ENCODE results near the gene BBS9. TPM values are rescaled to one million over a fixed set of nuclear protein-coding genes. Genes with fewer than 3 reads are reported as not detected.
"Not testable (repeated sequence)": the region's sequence is repeated elsewhere in the genome, so short reads cannot be mapped to it uniquely, and the experiment has no call there.

BBS9 gene
- total RNA-seq, 2 donors from 2014 or later: 16.6 to 17.8 TPM

DNA sequence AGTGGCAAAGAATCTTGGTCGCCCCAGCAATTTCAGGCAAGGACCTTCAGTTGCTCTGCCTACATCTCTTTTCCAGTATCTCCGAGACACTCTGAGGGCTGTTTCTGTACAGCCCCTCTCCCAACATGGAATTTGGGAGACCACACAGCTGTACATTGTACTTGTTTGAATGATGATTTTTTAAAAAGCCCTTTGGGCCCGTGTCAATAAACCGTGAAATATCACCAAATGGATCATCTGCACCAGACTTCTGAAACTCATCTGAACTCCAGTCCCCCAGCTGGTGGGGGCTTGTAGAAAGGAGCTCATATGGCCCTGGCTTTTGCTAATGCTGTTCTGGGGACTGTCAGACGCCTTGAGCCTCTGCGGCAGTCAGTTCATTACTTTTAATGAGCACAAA lies 374.9 kb downstream of the BBS9 start:
- DNase-seq (ENCODE audit: low spot score): no peak
- Mint-ChIP-seq H3K4me1 (ENCODE audit: low read depth in 2 of 2) (peaks cover 11 to 12% of the 10 kb centered on the region in 2 donors), H3K27me3 (no peaks in the 10 kb centered on the region), H3K4me3 (no peak overlapping the region), H3K27ac (no peak overlapping the region), H3K9me3 (no peaks in the 10 kb centered on the region), H3K36me3 (no peaks in the 10 kb centered on the region)
- no peak for ATAC-seq

DNA sequence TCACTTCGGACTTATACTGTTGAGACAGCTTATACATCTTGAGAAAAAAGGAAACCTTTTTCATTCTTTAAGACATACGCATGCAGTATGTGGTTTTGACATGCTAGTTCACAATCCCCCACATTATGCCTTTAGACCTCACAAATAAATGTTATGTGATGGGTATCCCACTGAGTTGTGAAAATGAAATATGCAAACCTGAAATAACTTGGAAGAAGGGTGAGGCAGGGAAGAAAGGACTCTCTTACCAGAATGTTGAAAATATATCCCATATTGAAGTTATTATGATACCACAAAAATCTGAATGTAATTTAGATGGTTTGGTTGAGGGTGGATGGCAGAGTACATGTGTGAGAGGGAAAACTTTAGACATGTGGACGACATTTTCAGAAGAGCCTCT lies 379.8 kb downstream of the BBS9 start:
- H3K4me3 Mint-ChIP-seq: no peak overlapping the region
- peak overlapping the region in 1 of 2 donors; percentile 1 for H3K27ac Mint-ChIP-seq
- DNase-seq (ENCODE audit: low spot score) (no peak), ATAC-seq (no peak)
- no peaks in the 10 kb centered on the region for H3K36me3 Mint-ChIP-seq
- no peaks in the 10 kb centered on the region for H3K27me3 Mint-ChIP-seq
- no peaks in the 10 kb centered on the region for H3K9me3 Mint-ChIP-seq
- H3K4me1 Mint-ChIP-seq (ENCODE audit: low read depth in 2 of 2): peaks cover 22 to 28% of the 10 kb centered on the region in 2 donors

DNA sequence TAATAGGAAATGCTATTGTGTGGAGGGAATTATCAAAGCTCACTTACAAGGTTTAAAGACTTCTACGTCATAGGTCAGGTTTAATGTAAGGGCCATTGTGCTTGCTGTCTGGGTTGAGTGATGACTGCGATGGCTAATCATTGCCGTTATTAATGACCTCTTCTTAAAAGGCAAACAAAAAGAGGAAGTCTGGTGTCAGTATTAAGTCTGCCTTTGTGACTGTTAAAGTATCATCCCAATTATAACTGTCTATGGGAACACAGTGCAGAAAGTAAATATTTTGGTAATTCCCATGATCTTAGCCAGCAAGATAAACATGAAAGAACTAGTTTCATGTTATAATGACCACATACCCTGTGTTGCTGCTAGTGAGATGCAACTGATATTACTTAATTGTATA lies 382.4 kb downstream of the BBS9 start:
- H3K4me3 Mint-ChIP-seq: no peak overlapping the region
- H3K27ac Mint-ChIP-seq: no peak overlapping the region
- DNase-seq (ENCODE audit: low spot score) (no peak), ATAC-seq (no peak)
- peaks cover 27 to 35% of the 10 kb centered on the region in 2 donors for H3K4me1 Mint-ChIP-seq (ENCODE audit: low read depth in 2 of 2)
- H3K27me3 Mint-ChIP-seq: no peaks in the 10 kb centered on the region
- H3K9me3 Mint-ChIP-seq: no peaks in the 10 kb centered on the region
- H3K36me3 Mint-ChIP-seq: no peaks in the 10 kb centered on the region

DNA sequence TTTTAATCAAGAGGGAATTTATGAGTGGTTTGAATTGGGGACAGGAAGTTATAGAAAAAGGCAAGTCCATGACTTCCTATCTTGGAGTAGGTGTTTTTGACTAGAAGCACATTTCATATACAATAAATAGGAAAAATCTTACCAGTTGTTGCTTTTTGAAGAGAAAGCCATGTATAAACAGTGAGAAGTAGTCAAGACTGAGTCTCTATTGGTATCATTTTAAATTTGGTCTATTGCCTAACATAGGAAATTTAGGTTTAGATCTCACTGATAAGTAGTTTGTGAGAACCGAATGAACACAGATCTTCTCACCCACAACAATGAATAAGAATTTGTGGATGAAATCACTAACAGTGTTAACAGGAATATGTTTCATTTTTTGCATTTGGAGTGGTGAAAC lies 387.2 kb downstream of the BBS9 start:
- H3K36me3 Mint-ChIP-seq: no peaks in the 10 kb centered on the region
- H3K9me3 Mint-ChIP-seq: no peaks in the 10 kb centered on the region
- DNase-seq (ENCODE audit: low spot score) (no peak), ATAC-seq (peak; percentile 52 to 85)
- H3K27ac Mint-ChIP-seq: peak overlapping the region; percentile 61 to 81
- peaks cover 15% of the 10 kb centered on the region in 2 donors for H3K4me1 Mint-ChIP-seq (ENCODE audit: low read depth in 2 of 2)
- no peaks in the 10 kb centered on the region for H3K27me3 Mint-ChIP-seq
- peak overlapping the region; percentile 18 for H3K4me3 Mint-ChIP-seq

DNA sequence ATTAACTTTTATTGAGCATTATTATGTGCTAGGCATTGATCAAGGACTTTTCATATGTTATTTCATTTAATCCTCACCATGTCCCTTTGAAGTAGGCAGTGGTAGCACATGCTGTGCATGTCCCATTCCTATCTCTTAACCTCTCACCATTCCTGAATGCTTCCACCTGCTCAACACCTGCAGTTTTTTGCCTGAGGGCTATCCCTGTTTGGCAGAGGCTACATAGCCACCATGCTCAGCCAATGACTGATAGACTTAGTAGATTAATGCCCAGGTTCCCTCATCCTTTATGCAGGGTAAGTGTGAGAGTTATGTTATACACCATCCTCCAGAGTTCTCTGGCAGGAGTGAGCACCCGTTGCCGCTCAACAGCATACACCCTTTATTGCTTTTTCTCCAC lies 387.8 kb downstream of the BBS9 start:
- no peaks in the 10 kb centered on the region for H3K9me3 Mint-ChIP-seq
- DNase-seq (ENCODE audit: low spot score) (no peak), ATAC-seq (peak in 1 of 2 donors; percentile 45)
- peaks cover 15% of the 10 kb centered on the region in 2 donors for H3K4me1 Mint-ChIP-seq (ENCODE audit: low read depth in 2 of 2)
- no peaks in the 10 kb centered on the region for H3K27me3 Mint-ChIP-seq
- no peaks in the 10 kb centered on the region for H3K36me3 Mint-ChIP-seq
- peak overlapping the region; percentile 61 to 81 for H3K27ac Mint-ChIP-seq
- H3K4me3 Mint-ChIP-seq: peak overlapping the region; percentile 18

DNA sequence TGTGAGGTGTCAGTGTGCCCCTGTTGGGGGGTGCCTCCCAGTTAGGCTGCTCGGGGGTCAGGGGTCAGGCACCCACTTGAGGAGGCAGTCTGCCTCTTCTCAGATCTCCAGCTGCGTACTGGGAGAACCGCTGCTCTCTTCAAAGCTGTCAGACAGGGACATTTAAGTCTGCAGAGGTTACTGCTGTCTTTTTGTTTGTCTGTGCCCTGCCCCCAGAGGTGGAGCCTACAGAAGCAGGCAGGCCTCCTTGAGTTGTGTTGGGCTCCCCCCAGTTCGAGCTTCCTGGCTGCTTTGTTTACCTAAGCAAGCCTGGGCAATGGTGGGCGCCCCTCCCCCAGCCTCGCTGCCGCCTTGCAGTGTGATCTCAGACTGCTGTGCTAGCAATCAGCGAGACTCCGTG lies 397.6 kb downstream of the BBS9 start:
- ATAC-seq; DNase-seq (ENCODE audit: low spot score); H3K36me3 Mint-ChIP-seq: not testable (repeated sequence)

DNA sequence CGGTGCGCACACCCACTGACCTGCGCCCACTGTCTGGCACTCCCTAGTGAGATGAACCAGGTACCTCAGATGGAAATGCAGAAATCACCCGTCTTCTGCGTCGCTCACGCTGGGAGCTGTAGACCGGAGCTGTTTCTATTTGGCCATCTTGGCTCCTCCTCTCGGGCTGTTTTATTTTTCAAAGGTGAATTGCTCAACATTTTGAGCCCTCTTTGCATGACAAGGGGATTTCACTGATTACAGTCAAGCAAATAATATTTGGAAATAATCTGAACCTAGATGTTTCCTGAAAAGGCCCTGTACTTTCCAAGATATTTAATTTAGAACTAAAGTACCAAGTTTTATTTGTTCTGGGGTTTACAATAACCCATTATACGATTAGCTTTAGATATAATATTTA lies 398.2 kb downstream of the BBS9 start:
- not testable (repeated sequence) for H3K27me3 Mint-ChIP-seq; ATAC-seq; H3K4me3 Mint-ChIP-seq; H3K27ac Mint-ChIP-seq; H3K9me3 Mint-ChIP-seq; DNase-seq (ENCODE audit: low spot score); H3K36me3 Mint-ChIP-seq
- H3K4me1 Mint-ChIP-seq (ENCODE audit: low read depth in 2 of 2): peaks cover 6 to 13% of the 10 kb centered on the region in 2 donors

More for the DNA sequence above, 397.6 kb downstream of the BBS9 start:
- not testable (repeated sequence) for H3K9me3 Mint-ChIP-seq, H3K4me3 Mint-ChIP-seq, H3K27ac Mint-ChIP-seq, H3K27me3 Mint-ChIP-seq
- H3K4me1 Mint-ChIP-seq (ENCODE audit: low read depth in 2 of 2): peaks cover 6 to 13% of the 10 kb centered on the region in 2 donors

DNA sequence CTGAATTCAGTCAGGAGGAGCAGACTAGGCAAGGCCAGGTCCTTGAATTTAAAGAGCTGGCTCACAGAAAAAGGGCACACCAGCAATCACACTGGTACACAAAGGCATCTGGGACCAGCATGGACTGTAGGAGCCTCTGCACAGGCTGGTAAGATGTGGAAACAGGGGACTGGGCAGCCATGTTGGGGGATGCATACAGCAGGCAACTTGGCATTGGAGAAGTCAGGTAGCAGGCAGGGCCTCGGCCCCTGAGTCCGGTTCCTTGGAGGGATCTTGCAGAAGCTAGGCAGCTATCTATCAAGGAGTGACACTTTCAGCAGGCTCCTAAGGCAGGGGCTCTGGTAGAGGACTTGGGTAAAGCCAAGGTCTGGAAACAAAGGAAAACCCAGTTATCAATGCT lies 399.7 kb downstream of the BBS9 start:
- H3K4me1 Mint-ChIP-seq (ENCODE audit: low read depth in 2 of 2): peaks cover 6 to 16% of the 10 kb centered on the region in 2 donors

DNA sequence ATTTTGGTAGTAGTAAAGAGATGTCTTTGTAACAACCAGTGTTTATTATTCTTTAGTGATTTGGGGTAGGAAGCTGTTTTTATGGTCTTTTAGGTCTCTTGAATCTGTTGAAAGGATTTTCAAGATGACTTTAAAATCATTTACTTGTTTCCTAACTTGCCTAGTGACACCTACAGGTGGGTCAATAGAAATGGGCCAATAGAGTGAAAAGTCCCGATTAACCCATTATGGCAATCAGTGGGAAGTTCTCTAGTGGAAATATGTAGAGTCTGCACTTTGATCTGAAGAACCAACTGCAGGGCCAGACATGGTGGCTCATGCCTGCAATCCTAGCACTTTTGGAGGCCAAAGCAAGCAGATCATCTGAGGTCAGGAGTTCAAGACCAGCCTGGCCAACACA lies 401.3 kb downstream of the BBS9 start:
- H3K36me3 Mint-ChIP-seq: peaks cover 8% of the 10 kb centered on the region
- ATAC-seq: no peak
- no peak for DNase-seq (ENCODE audit: low spot score)
- H3K27ac Mint-ChIP-seq: peak overlapping the region in 1 of 2 donors; percentile 61
- no peaks in the 10 kb centered on the region for H3K27me3 Mint-ChIP-seq
- no peaks in the 10 kb centered on the region for H3K9me3 Mint-ChIP-seq
- H3K4me1 Mint-ChIP-seq (ENCODE audit: low read depth in 2 of 2): peaks cover 17 to 28% of the 10 kb centered on the region in 2 donors
- no peak overlapping the region for H3K4me3 Mint-ChIP-seq

More for the DNA sequence above, 399.7 kb downstream of the BBS9 start:
- Mint-ChIP-seq H3K4me3 (no peak overlapping the region), H3K36me3 (no peaks in the 10 kb centered on the region), H3K9me3 (no peaks in the 10 kb centered on the region), H3K27ac (no peak overlapping the region), H3K27me3 (no peaks in the 10 kb centered on the region)
- no peak for ATAC-seq
- no peak for DNase-seq (ENCODE audit: low spot score)

DNA sequence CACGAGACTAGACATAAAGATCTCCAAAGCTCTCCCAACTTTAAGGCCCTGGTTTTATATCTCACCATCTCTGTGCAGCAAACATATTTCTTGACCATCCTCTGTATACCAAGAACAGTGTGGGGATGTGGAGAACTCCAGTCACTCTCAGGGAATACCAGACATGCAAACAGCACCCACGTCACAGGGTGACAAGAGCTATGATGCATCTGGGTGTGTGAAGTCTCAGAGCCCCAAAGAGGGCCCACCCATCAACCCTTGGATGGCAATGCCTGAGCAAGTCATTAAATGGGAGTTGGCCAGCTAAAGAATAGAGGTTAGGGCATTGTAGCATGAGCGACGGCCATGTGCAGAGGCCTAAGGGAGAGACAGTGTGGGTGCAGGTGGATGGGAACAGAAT lies 402.5 kb downstream of the BBS9 start:
- peaks cover 24 to 35% of the 10 kb centered on the region in 2 donors for H3K4me1 Mint-ChIP-seq (ENCODE audit: low read depth in 2 of 2)
- H3K9me3 Mint-ChIP-seq: no peaks in the 10 kb centered on the region
- H3K27me3 Mint-ChIP-seq: no peaks in the 10 kb centered on the region
- peaks cover 8% of the 10 kb centered on the region for H3K36me3 Mint-ChIP-seq
- peak in 1 of 2 donors; percentile 9 for ATAC-seq
- DNase-seq (ENCODE audit: low spot score): no peak
- H3K27ac Mint-ChIP-seq: no peak overlapping the region
- no peak overlapping the region for H3K4me3 Mint-ChIP-seq

DNA sequence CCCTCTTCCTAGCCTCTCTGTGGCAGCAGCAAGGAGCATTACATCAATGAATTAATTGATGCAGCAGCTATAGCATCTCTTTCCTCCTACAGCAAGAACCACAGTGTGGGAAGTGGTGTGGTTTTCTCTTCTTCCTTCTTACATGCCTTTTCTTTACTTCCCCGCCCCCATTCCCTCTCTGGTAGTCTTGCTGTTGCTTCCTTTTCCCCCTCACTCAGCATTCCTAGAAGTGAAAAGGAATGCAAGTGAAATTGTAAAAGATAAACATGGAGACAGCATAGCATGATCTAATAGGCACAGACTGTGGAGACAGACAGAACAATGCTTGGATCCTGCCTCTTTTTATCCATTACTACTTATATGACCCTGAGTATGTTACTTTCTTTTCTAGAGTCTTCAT lies 405.5 kb downstream of the BBS9 start:
- H3K9me3 Mint-ChIP-seq: peaks cover 3% of the 10 kb centered on the region
- no peaks in the 10 kb centered on the region for H3K27me3 Mint-ChIP-seq
- H3K4me1 Mint-ChIP-seq (ENCODE audit: low read depth in 2 of 2): peaks cover 28 to 37% of the 10 kb centered on the region in 2 donors
- ATAC-seq (no peak), DNase-seq (ENCODE audit: low spot score) (no peak)
- peak overlapping the region; percentile 30 for H3K4me3 Mint-ChIP-seq
- peaks cover 8% of the 10 kb centered on the region for H3K36me3 Mint-ChIP-seq
- peak overlapping the region; percentile 12 to 32 for H3K27ac Mint-ChIP-seq

DNA sequence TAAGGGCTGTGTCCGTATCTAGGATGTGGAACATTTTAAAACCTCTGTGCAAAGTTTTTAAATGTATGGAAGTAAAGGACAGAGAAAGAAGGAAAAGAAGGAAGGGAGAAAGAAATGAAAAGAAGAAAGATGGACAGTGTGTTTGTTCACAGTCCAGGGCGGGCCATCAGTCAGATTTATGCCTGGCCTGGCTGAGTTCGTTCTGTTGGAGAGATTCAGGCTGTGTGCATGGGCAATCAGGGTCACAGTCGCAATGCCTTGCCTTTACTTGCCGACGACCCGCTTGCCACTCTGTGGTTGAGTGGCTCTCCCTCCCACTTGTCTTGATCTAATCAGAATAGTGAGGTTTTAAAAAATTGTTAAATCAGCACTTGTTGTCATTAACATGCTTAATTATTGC lies 406.6 kb downstream of the BBS9 start:
- Mint-ChIP-seq H3K36me3 (peaks cover 8% of the 10 kb centered on the region), H3K4me1 (ENCODE audit: low read depth in 2 of 2) (peaks cover 34 to 45% of the 10 kb centered on the region in 2 donors), H3K4me3 (no peak overlapping the region), H3K9me3 (peaks cover 7% of the 10 kb centered on the region), H3K27me3 (no peaks in the 10 kb centered on the region), H3K27ac (peak overlapping the region in 1 of 2 donors; percentile 63)
- ATAC-seq (no peak), DNase-seq (ENCODE audit: low spot score) (no peak)

DNA sequence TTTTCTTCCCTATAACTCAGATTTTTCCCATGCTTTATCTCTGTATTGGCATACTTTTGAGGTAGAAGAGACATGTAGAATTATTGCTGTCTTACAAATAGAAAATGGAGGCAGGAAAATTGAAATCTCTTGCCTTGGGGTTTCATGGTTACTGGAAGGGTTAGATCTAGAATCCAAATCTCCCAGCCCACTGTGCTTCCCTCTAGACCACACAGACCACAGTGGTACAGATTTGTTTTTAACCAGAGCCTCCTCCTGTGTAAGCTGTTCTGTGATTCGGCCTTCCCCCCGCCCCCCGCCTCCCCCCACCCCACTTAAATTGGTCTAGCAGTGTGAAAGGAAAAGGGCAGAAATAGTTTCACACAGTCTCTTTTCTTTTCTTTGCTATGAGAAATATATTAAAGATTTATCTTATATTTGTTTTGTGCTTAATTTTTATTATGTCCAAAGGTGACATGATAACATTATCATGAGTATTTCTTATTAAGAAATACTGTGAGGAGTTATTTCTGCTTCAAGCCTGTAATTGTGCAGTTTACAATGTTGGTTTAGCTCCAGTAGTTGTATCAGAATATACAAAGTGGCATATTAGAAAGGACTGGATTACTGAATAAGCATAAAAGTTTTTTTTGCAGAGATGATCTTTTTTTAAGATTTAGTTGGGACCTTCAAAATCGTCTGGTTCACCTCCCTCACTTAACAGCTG lies 407.2 kb downstream of the BBS9 start:
- Mint-ChIP-seq H3K27me3 (no peaks in the 10 kb centered on the region), H3K36me3 (peaks cover 8% of the 10 kb centered on the region), H3K4me1 (ENCODE audit: low read depth in 2 of 2) (peaks cover 32 to 42% of the 10 kb centered on the region in 2 donors), H3K4me3 (no peak overlapping the region), H3K27ac (no peak overlapping the region), H3K9me3 (peaks cover 9% of the 10 kb centered on the region)
- ATAC-seq: no peak
- no peak for DNase-seq (ENCODE audit: low spot score)

DNA sequence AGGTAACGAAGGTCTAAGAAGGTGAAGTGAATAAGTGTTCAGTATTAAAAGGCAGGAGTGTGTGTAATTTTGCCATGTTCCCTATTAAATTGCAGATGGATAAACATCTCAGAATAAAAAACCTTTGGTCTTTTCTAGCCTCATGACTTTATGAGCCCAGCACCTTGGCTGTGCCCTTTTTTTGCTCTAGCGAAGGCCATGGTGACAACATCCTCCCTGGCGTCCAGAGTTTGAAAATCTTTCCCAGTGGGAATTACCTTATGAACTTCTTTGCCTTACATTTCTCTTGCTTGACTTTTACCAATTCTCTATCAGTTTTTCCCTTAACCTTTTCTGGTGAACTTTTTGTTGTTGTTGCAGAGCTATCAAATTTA lies 407.7 kb downstream of the BBS9 start:
- Mint-ChIP-seq H3K36me3 (peaks cover 8% of the 10 kb centered on the region), H3K9me3 (peaks cover 9% of the 10 kb centered on the region), H3K27me3 (no peaks in the 10 kb centered on the region), H3K4me3 (no peak overlapping the region), H3K4me1 (ENCODE audit: low read depth in 2 of 2) (peaks cover 31 to 42% of the 10 kb centered on the region in 2 donors), H3K27ac (no peak overlapping the region)
- ATAC-seq (no peak), DNase-seq (ENCODE audit: low spot score) (no peak)

DNA sequence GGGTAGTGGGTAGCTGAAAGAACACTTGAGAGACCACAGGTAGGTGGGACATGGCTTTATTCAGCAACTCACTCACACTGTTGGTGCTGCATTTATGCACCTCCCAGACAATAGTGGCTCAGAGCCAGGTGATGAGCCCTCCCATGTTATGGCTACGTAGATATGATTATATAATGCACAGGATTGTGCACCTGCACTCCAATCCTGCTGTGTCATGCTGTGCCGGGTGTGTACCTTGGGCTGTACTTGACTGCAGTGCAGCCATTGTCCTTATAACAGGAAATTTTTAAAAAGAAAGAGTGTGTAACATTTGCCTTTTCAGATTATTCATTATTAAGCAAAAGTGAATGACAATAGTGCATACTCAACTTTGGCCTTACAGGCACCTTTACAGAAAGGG lies 409.8 kb downstream of the BBS9 start:
- H3K4me1 Mint-ChIP-seq (ENCODE audit: low read depth in 2 of 2): peaks cover 31 to 42% of the 10 kb centered on the region in 2 donors
- no peak overlapping the region for H3K4me3 Mint-ChIP-seq
- ATAC-seq: no peak

More for the DNA sequence above, 409.8 kb downstream of the BBS9 start:
- Mint-ChIP-seq H3K9me3 (peaks cover 9% of the 10 kb centered on the region), H3K36me3 (peaks cover 13% of the 10 kb centered on the region), H3K27me3 (no peaks in the 10 kb centered on the region), H3K27ac (no peak overlapping the region)
- no peak for DNase-seq (ENCODE audit: low spot score)

All from natural killer cell treated with Interleukin-12 subunit alpha and Interleukin-12 subunit beta and Interleukin-15 and Interleukin-18, amount 100 ng/mL, for 72 hours (primary cell).